HG03025 (cell line): ENCODE measurements around the gene CDIPT.
"Not testable (repeated sequence)": the region's sequence is repeated elsewhere in the genome, so short reads cannot be mapped to it uniquely, and the experiment has no call there.

Source experiments
- ATAC-seq: cut with Tn5 transposase; IDR thresholded peaks from one replicate; pipeline ENCODE4 v1.9.1; 2021; ENCODE audit warnings: mild to moderate bottlenecking, moderate library complexity; ENCODE audit not compliant: unreplicated experiment, low FRiP score

Gene CDIPT

DNA sequence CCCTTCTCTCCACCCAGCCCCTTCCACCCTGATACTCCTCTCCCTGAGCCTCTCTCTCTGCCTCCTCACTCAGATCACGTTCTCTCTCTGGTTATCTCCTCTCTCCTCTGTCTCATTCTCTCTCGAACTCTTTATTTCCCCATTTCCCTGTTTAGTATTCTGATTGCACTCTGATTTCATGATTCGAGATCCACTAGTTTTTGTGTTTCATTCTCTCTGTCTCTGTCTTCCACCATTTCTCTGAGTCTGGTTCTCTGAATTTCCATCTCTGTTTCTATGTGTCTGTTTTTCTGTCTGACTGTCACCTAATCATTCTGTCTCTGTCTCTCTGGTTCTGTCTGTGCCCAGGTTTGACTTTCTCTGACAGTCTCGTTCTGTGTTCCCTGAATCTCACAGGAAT lies 34.3 kb upstream of the CDIPT start:
- ATAC-seq = no peak

GRCh38 chr16:29896841-29897240 lies 33.8 kb upstream of the CDIPT start:
- ATAC-seq = no peak

DNA sequence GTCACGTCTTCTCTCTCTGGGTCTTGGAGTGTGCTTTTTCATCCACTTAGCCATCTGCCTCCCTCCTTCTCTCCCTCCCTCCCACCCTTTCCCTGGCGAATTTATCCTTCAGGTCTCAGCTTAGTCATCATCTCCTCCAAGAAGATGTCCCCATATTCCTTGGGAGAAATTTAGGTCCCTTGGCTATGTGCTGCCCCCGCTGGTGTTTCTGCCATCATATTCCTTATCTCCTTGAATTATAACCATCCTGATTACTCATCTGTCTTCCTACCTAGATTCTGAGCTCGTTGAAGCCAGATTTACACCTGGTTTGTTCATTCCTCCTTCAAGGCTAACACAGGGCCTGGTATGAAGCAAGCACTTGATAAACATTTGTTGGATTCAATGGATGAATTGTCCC lies 31.3 kb upstream of the CDIPT start:
- ATAC-seq = no peak

DNA sequence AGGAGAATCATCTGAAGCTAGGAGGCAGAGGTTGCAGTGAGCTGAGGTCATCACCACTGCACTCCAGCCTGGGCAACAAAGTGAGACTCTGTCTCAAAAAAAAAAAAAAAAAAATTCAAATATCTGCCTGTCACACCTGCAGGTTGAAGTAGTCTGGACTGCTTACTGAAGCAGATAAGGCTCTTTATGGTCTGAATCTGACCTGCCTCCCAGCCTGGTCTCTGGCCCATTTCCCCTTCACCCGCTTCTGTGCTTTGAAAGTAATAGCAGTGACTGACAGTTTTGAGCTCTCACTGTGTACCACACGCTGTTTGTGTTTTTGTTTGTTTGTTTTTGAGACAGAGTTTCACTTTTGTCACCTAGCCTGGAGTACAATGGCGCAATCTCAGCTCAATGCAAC lies 30.5 kb upstream of the CDIPT start:
- ATAC-seq = no peak

GRCh38 chr16:29892458-29892813 lies 29.4 kb upstream of the CDIPT start:
- ATAC-seq = no peak

DNA sequence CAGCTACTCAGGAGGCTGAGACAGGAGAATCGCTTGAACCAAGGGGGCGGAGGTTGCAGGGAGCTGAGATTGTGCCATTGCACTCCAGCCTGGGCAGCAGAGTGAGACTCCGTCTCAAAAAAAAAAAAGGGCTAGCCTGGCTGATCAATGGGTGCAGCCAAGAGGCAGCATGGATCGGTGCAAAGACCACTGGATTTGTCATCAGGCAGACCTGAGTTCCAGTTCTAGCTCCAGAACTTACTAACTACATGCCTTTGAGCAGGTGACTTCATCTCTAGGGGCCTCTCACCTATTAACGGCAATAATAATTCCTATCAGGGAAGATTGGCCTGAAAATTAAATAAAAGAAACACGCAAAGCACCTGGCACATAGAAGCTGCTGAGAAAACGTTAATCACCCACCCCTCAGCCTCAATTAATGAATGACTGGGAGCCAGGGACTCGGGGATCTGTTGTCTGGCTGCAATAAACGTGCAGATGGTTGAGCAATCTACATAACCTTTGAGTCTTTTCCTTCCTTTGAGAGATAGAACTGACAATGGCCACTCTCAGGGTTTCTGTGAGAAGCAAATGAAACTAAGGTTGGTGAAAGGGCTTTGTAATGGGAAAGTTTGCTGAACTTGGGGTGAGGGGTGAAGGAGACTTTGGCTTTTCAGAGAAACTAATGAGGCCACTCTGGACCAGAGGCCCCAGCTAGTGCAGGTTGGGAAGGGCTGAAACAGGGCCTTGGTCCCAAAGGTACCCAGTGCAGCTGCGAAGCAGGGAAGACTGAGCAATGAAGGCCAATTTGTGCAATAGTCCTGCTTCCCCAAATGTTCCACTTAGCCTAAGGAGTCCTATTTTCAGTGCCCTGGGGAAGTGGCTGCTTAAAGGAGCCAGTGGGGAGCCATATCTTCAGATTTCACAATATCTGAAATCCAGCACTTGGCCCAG lies 28.8 kb upstream of the CDIPT start:
- ATAC-seq = no peak

DNA sequence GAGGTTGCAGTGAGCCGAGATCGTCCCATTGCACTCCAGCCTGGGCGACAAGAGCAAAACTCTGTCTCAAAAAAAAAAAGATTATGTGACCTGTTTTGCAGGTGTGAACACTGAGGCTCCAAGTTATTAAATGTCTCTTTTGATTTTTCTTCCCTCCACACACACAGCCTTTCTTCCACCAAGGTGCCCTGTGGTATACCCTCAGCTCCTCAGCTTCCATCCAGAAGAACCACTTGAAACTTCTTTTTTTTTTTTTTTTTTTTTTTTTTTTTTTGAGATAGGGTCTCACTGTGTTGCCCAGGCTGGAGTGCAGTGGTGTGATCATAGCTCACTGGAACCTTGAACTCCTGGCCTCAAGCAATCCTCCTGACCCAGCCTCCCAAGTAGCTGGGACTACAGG lies 26.3 kb upstream of the CDIPT start:
- ATAC-seq = not testable (repeated sequence)

- no peak for ATAC-seq
Measured at GRCh38 chr16:29883987-29884386, 21.0 kb upstream of the CDIPT start.

DNA sequence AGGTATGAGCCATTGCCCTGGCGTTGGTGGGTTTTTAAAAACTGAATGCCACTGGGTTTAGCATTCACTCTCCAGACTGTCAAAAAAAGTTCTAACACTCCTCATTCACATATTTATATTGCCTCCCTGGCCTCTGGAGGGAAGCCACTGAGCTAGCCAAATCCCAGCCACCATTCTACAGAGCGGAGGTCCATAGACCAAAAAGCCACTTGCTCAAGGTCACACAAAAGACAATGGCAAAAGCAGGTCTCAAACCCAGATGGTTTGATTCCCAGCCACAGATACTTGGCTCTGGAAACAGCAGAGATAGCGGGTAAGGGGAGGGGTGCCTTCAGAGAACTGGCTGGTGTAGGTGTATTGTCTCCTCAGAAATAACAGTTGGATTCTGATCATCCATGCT lies 18.0 kb upstream of the CDIPT start:
- no peak for ATAC-seq

DNA sequence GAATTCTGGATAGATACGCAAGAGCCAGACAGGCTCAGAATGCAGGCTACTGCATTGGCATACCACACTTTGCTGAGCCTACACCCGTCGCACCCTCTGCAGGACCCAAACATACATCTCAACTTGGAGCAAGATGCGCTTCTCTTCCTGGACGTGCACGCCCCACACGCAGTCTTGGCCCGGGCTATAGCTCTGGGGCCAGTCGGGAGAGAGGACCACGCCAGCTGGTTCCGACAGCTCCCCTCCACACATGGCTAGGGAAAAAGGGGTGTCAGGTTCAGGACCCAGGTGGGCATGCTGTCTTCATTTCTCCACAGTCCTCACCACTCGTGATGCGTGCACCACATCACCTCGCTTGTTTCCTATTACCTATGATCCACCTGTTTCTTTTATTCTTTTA lies 15.1 kb upstream of the CDIPT start:
- no peak for ATAC-seq

DNA sequence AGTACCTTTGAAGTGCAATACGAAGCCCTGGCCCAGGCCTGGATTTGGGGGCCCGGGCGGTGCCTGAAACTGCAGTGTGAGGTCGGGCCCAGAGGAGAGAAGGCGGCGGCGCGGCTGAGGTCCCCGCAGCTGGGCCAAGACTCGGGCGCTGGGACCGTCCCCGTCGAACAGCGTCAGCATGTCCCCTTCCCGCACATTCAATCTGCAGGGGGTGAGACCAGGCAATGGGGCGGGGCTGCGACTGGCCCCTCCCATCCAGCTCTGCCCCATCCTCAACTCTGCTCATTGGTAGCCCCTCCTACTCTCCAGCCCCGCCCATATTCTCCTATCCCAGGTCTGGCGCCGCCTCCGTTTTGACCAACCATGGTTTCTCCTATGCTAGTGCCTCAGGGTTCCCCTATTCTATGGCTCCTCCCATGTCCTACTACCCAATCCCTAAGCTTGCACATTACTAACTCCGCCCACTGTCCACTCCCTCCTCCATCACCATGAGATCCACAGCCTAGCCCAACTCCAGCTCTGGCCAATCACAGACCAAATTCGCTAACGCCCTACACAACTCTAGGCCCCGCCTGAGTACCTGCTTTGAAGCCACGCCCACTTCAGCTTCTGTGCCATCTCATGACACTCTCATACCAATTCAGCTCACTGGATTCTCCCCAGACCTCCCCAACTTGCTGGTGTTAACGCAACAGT lies 14.4 kb upstream of the CDIPT start:
- ATAC-seq = no peak

DNA sequence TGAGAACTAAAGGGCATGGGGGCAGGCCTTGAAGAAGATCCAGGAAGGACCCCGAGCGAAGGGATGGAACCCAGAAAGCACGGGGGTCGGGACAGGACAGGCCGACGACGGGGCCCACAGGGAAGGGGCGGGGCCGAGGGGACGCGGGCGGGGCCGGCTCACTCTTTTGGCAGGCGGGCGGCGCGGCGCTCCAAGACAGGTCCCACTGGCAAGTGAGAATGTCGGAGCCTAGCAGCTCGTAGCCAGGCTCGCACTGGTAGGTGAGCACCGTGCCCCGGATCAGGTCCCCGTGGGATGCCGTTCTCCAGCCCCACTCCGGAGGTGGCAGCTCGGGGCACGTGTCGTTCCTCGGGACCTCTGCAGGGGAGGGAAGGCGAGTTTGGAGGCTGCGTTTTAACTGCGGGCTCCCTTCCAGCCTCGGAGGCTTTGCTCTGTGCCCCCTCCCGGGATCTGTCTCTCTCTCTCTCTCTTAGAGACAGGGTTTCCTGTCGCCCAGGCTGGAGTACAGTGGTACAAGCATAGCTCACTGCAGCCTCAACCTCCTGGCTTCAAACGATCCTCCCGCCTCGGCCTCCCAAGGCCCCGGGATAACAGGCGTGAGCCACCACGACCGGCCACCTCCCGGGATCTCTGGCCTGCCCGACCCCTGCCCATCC lies 13.7 kb upstream of the CDIPT start:
- ATAC-seq = no peak

- no peak for ATAC-seq
Measured at GRCh38 chr16:29876217-29876593, 13.2 kb upstream of the CDIPT start.

DNA sequence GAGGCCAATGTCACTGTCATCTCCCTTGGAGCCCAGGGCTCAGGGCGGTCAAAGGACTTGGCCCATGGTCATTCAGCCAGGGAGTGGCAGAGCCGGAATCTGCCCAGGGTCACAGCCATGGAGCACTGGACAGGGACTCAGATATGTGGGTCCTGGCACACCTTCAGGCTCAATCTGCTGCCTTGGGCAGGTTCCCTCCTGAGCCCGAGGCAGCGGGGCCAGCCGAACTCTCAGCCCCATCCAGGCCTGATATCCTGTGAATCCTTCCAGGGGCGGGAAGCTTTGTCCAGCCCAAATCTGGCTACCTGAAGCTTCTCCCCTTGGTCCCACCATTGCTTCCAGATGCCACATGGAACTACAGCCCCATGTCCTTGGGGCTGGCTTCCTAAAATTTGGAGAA lies 12.2 kb upstream of the CDIPT start:
- no peak for ATAC-seq

DNA sequence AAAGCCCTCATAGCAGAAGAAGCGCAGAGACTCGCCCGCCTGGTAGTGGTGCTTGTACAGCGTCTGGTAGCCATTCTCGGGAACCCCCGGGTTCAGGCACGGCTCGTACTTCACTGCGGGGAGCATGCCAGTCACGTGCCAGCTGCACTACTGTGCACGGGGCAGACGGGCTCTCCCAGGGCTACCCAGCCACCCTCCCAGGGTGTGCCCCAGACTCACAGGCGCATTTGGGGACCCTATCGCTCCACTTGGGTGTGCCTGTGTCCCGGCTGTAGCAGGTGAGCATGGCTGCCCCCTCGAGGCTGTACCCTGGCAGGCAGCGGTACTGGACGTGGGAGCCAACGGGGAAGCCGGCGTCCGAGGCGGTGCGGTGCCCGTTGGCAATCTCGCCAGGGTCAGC lies 10.3 kb upstream of the CDIPT start:
- no peak for ATAC-seq

DNA sequence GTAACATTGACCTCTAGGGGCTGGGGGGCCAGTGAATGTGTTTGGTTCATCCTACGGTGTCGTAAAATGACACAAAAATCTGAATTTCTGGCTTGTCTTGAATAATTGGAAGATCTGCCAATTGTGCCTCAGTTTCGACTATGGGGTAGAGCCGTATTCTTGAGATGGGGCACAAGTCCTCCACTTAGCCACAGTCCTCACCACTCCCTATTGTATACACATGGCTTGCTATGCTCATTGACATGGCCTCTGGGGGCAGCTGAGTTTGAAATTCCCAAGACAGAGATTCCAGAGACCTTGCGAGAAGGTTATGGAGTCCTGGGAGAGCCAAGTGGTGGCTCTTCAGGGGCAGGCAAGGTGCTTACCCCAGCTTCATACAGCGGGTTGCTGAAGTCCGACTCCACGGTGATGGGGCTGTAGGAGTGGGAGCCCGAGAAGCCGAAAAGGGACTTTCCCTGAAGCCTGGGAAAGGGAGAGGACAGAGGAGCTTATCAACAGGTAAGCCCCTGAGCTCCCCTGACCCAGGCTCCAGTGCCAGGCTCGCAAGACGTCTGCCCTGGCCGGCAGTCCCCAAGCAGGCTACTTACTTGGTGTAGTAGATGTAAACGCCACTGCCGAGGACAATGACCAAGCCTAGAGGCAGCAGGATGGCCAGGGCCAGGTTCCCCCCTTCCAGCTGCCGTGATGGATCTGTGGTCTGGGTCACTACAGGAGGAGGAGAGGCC lies 9.0 kb upstream of the CDIPT start:
- ATAC-seq = no peak

- ATAC-seq = not testable (repeated sequence)
Measured at GRCh38 chr16:29869067-29869466, 6.0 kb upstream of the CDIPT start.

- ATAC-seq = no peak
Measured at GRCh38 chr16:29868396-29869009, 5.5 kb upstream of the CDIPT start.

DNA sequence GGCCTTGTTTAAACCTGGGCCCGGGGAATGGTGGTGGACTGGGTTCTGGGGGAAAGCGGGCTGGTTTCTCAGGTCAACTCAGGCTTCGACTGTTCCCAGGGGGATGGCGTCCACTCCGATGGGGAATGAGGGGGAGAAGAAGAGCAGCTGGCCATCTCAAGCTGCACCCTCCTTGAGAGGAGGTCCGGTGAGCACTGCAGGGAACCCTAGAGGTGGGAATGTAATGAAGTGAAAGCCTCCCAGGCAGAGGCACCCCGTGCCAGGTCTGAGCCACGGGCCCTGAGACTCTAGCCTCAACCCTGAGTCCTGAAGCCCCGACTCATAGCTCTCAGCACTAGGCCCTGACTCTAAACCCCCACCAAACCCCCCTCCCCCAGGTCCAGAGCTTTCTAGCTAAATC lies 1.2 kb upstream of the CDIPT start:
- ATAC-seq = no peak

DNA sequence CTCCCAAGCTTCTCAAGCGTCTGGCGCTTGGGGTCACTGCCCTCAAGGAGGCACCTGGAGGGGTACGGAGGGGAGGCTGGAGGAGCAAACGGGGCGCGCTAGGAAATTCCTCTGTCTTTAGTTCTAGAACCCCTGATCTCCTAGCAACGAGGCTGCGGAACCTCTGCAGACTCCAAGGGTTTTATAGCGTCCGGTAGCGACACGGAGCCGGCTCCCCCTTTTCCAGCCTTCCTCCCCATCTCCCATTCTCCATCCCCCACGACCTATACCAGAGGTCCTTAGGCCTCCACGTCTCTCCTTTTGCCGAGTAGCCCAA lies 601 bp upstream of the CDIPT start:
- no peak for ATAC-seq
